ENCODE results near the gene SIPA1L3.
"Not testable (repeated sequence)": the region's sequence is repeated elsewhere in the genome, so short reads cannot be mapped to it uniquely, and the experiment has no call there.

DNA sequence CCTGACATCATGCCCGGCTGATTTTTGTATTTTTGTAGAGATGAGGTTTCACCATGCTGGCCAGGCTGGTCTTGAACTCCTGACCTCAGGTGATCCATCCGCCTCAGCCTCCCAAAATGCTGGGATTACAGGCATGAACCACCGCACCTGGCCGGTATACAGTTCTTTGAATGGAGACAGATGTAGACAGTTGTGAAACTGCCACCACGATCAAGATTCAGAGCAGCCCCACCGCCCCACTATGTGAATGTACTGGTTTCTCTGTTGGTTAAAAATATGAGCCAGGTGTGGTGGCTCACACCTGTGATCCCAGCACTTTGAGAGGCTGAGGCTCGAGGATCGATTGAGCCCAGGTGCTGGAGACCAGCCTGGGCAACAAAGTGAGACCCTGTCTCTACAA is 123.0 kb downstream of the SIPA1L3 start:
- TF ChIP-seq ZNF142 (CRISPR knock-in tag; IDR thresholded peaks at IDR 0.05); ZNF329 (CRISPR knock-in tag; IDR thresholded peaks at IDR 0.05; ENCODE audit: low read depth); SETDB1 (CRISPR knock-in tag; IDR thresholded peaks at IDR 0.05; ENCODE audit: borderline replicate concordance); EZH2 (conservative IDR thresholded peaks at IDR 0.05; ENCODE audit: low read depth, low read length); CTCF (CRISPR knock-in tag; IDR thresholded peaks at IDR 0.05); ZNF432 (CRISPR knock-in tag; IDR thresholded peaks at IDR 0.05; ENCODE audit: borderline replicate concordance); GATA4 (IDR thresholded peaks at IDR 0.05; ENCODE audit: borderline replicate concordance, low read depth); ZNF18 (CRISPR knock-in tag; IDR thresholded peaks at IDR 0.05; ENCODE audit: insufficient replicate concordance): not testable (repeated sequence)
- TF ChIP-seq, protein P1, sequence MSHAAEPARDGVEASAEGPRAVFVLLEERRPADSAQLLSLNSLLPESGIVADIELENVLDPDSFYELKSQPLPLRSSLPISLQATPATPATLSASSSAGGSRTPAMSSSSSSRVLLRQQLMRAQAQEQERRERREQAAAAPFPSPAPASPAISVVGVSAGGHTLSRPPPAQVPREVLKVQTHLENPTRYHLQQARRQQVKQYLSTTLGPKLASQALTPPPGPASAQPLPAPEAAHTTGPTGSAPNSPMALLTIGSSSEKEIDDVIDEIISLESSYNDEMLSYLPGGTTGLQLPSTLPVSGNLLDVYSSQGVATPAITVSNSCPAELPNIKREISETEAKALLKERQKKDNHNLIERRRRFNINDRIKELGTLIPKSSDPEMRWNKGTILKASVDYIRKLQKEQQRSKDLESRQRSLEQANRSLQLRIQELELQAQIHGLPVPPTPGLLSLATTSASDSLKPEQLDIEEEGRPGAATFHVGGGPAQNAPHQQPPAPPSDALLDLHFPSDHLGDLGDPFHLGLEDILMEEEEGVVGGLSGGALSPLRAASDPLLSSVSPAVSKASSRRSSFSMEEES (CRISPR knock-in tag; IDR thresholded peaks at IDR 0.05): not testable (repeated sequence)
